Measurements from ENCODE around the gene DAB2. TPM values are rescaled to one million over a fixed set of nuclear protein-coding genes. Genes with fewer than 3 reads are reported as not detected.

DAB2 gene
- 6.8 to 9.3 TPM (median 7.1 TPM) in 5 replicates for total RNA-seq (2022; extraction: Qiagen RNA extraction)

GRCh38 chr5:39424736-39425637 lies at the start of gene DAB2:
Gene DAB2, minus strand, starts transcription at chr5:39424980. Its CDS starts 30,660 bp downstream, at chr5:39394320.

GRCh38 chr5:39364367-39364766 lies 60.4 kb downstream of the DAB2 start, which contains the start of gene C9:
Gene C9, minus strand, starts transcription at chr5:39364495. Its CDS starts 31 bp downstream, at chr5:39364464.

Other genes starting within 250 kb of the DAB2 start
- gene FYB1, start 205.4 kb downstream of the DAB2 start, total RNA-seq (2022; extraction: Qiagen RNA extraction): 9.9 to 15.4 TPM (median 12.6 TPM) in 5 replicates
- gene C9, start 60.5 kb downstream of the DAB2 start, total RNA-seq (2022; extraction: Qiagen RNA extraction): not detected in 5 replicates

Data from A549 treated with dexamethasone at 1 μM for 4 hours (cell line).